IPS-20b (cell line): ENCODE measurements around the gene DCHS2.
"Not testable (repeated sequence)": the region's sequence is repeated elsewhere in the genome, so short reads cannot be mapped to it uniquely, and the experiment has no call there.

ENCODE experiments used
- H3K27ac ChIP-seq: one replicate; pipeline ENCODE4 v1.5.1; 2013; ENCODE audit warnings: low read length
- H3K27me3 ChIP-seq: 2 replicates; pipeline ENCODE4 v1.6.1; 2013; ENCODE audit warnings: mild to moderate bottlenecking, low read length, inconsistent platforms; ENCODE audit not compliant: insufficient read depth
- H3K36me3 ChIP-seq: 2 replicates; pipeline ENCODE4 v1.6.1; 2013; ENCODE audit warnings: low read depth, mild to moderate bottlenecking, inconsistent platforms, low read length, moderate library complexity; ENCODE audit not compliant: insufficient read depth
- H3K4me1 ChIP-seq: 2 replicates; pipeline ENCODE4 v1.6.1; 2013; ENCODE audit warnings: mild to moderate bottlenecking, control low read depth, inconsistent platforms, low read length, moderate library complexity; ENCODE audit not compliant: insufficient read depth
- H3K4me3 ChIP-seq: 2 replicates; pipeline ENCODE4 v1.5.1; 2013; ENCODE audit warnings: mild to moderate bottlenecking, low read length, inconsistent platforms
- H3K9ac ChIP-seq: 2 replicates; pipeline ENCODE4 v1.6.1; 2013; ENCODE audit warnings: low read depth, mild to moderate bottlenecking, inconsistent platforms, low read length, moderate library complexity
- H3K9me3 ChIP-seq: 2 replicates; pipeline ENCODE4 v1.6.1; 2013; ENCODE audit warnings: mild to moderate bottlenecking, low read depth, low read length, inconsistent platforms; ENCODE audit not compliant: insufficient read depth

DCHS2 gene

DNA sequence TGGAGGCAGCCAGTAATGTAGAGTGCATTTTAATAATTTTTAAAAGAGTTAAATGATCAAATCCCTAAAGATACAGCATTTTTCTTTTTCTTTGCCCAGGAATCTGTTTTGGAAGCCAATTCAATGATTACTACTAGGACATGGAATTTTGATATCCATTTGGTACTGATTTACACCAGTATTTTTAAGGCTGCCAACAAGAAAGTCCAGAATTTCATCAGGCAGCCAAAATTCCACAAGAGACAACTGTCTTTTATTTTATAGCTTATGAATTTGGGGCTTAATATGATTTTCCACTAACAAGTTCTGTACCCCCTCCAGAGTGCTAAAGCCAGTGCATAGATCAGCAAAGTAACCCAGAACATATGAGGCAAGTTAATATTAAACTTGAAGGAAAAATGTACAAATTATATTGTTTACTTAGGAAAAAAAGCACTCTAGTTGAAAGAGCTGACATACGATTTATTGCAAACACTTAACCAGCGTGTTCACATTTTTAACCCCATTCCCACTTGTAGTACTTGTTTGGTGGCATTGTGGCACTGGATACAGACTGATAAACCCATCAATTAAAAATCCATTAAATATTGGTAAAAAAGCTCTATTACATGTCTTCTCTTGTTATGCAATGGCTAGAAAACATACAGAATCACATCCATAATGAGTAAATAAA lies 259.7 kb downstream of the DCHS2 start:
- no peak overlapping the region for H3K9ac ChIP-seq
- no peaks in the 10 kb centered on the region for H3K9me3 ChIP-seq
- 0 out of 2 replicates have a peak, but pooled peaks cover 4% of the 10 kb centered on the region for H3K4me1 ChIP-seq
- H3K4me3 ChIP-seq, result no peak overlapping the region
- H3K36me3 ChIP-seq, result no peaks in the 10 kb centered on the region
- no peaks in the 10 kb centered on the region for H3K27me3 ChIP-seq
- H3K27ac ChIP-seq, result no peak overlapping the region

DNA sequence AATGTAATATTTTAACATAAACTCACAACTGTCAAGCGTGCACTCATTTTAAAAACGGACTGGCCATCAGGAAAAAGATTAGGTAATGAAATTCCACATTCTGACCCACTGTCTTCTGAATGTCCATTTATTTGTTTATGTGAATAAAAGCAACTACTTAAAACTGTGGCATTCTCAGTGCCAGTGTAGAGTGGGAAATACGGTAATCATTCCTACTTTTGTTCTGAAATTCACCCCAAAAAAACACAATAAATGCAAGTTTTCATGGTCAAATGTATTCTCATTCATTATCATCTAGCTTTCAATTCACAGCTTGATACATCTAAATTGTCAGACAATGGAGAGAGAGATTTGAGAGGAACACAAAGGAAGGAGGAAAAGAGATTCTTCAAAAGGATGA lies 260.9 kb downstream of the DCHS2 start:
- Histone ChIP-seq H3K4me3 (no peak overlapping the region), H3K9ac (no peak overlapping the region), H3K27ac (no peak overlapping the region), H3K36me3 (no peaks in the 10 kb centered on the region), H3K9me3 (no peaks in the 10 kb centered on the region), H3K27me3 (no peaks in the 10 kb centered on the region), H3K4me1 (0 out of 2 replicates have a peak, but pooled peaks cover 4% of the 10 kb centered on the region)

DNA sequence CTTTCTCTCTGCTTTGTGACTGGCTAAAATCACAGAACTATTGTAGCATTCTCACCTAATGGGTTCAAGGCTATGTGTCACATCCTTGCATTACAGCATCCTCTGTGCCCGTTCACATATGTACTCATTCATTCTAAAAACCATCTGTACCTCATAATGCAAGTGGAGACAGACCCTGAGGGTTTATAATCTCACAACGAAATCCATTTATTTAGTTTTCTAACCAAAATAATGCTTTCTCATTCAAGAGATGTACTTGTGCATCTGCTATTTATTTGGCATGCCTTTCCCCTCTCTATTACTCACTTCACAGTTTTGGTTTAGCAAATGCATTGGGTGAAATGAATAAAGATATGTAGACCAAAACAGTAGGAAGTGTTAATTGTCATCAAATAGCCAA lies 261.5 kb downstream of the DCHS2 start:
- Histone ChIP-seq H3K36me3 (no peaks in the 10 kb centered on the region), H3K9me3 (no peaks in the 10 kb centered on the region), H3K4me3 (no peak overlapping the region), H3K27ac (no peak overlapping the region), H3K27me3 (no peaks in the 10 kb centered on the region), H3K4me1 (0 out of 2 replicates have a peak, but pooled peaks cover 4% of the 10 kb centered on the region), H3K9ac (no peak overlapping the region)

- Histone ChIP-seq H3K9me3 (peaks cover 11% of the 10 kb centered on the region; the same call in 1 of the 2 replicates), H3K9ac (no peak overlapping the region), H3K36me3 (no peaks in the 10 kb centered on the region), H3K4me3 (no peak overlapping the region), H3K4me1 (no peaks in the 10 kb centered on the region), H3K27ac (no peak overlapping the region), H3K27me3 (no peaks in the 10 kb centered on the region)
These were observed 268.7 kb downstream of the DCHS2 start for GRCh38 chr4:154222875-154223274.

GRCh38 chr4:154218051-154218450 lies 273.5 kb downstream of the DCHS2 start:
- H3K9ac ChIP-seq, result no peak overlapping the region
- H3K27ac ChIP-seq, result no peak overlapping the region
- no peaks in the 10 kb centered on the region for H3K4me1 ChIP-seq
- H3K27me3 ChIP-seq, result no peaks in the 10 kb centered on the region
- H3K9me3 ChIP-seq, result peaks cover 5% of the 10 kb centered on the region; the same call in 1 of the 2 replicates
- H3K36me3 ChIP-seq, result no peaks in the 10 kb centered on the region
- no peak overlapping the region for H3K4me3 ChIP-seq

- not testable (repeated sequence) for H3K4me1 ChIP-seq, H3K9me3 ChIP-seq, H3K27me3 ChIP-seq, H3K9ac ChIP-seq, H3K27ac ChIP-seq, H3K36me3 ChIP-seq, H3K4me3 ChIP-seq
These were observed 274.2 kb downstream of the DCHS2 start for GRCh38 chr4:154217384-154217783.

- Histone ChIP-seq H3K9ac (no peak overlapping the region), H3K36me3 (no peaks in the 10 kb centered on the region), H3K4me3 (no peak overlapping the region)
These were observed 280.1 kb downstream of the DCHS2 start for GRCh38 chr4:154211506-154211905.

GRCh38 chr4:154208424-154208823 lies 283.2 kb downstream of the DCHS2 start:
- H3K9me3 ChIP-seq, result no peaks in the 10 kb centered on the region
- no peaks in the 10 kb centered on the region for H3K27me3 ChIP-seq
- H3K4me3 ChIP-seq, result no peak overlapping the region
- no peak overlapping the region for H3K9ac ChIP-seq
- H3K36me3 ChIP-seq, result no peaks in the 10 kb centered on the region
- H3K4me1 ChIP-seq, result peaks cover 4% of the 10 kb centered on the region; the same call in 1 of the 2 replicates
- H3K27ac ChIP-seq, result no peak overlapping the region

More at GRCh38 chr4:154211506-154211905, 280.1 kb downstream of the DCHS2 start:
- Histone ChIP-seq H3K9me3 (no peaks in the 10 kb centered on the region), H3K27me3 (no peaks in the 10 kb centered on the region), H3K4me1 (peaks cover 4% of the 10 kb centered on the region; the same call in 1 of the 2 replicates), H3K27ac (no peak overlapping the region)

DNA sequence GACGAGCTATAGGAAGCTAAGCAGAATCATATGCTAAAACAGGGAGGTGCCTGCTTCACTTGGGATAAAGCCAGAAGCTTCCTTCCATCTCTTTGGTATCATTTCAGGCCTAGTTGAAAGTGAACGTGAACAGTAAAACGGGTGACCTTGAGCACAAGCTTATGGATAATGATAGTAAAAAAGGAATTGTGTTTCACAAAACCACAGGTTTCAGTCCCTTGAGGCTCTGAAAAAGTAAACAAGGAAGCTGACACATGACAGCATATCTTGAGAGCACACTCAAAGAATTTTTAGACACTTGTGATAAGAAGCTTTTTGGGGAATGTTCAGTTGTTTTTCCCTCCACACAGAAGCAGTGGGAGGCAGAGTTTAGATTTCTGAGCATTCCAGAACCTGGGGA lies 286.1 kb downstream of the DCHS2 start:
- Histone ChIP-seq H3K9ac (no peak overlapping the region), H3K9me3 (no peaks in the 10 kb centered on the region), H3K36me3 (no peaks in the 10 kb centered on the region), H3K27ac (no peak overlapping the region), H3K4me1 (peaks cover 4% of the 10 kb centered on the region; the same call in 1 of the 2 replicates), H3K27me3 (no peaks in the 10 kb centered on the region), H3K4me3 (no peak overlapping the region)

GRCh38 chr4:154194649-154195048 lies 296.9 kb downstream of the DCHS2 start:
- H3K9ac ChIP-seq, result no peak overlapping the region
- H3K27ac ChIP-seq, result no peak overlapping the region
- no peak overlapping the region for H3K4me3 ChIP-seq
- no peaks in the 10 kb centered on the region for H3K4me1 ChIP-seq
- no peaks in the 10 kb centered on the region for H3K27me3 ChIP-seq
- no peaks in the 10 kb centered on the region for H3K36me3 ChIP-seq
- H3K9me3 ChIP-seq, result no peaks in the 10 kb centered on the region

DNA sequence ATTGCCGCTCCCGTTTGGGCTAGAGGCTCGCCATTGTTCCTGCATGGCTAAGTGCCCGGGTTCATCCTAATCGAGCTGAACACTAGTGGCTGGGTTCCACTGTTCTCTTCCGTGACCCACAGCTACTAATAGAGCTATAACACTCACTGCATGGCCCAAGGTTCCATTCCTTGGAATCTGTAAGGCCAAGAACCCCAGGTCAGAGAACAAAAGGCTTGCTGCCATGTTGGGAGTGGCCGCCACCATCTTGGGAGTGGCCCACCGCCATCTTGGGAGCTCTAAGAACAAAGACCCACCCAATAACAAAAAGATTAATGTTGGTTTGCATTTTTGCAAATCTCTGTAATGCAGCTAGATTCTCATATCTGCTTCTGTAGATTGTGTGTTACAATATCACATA lies 299.0 kb downstream of the DCHS2 start:
- no peak overlapping the region for H3K27ac ChIP-seq
- H3K9me3 ChIP-seq, result no peaks in the 10 kb centered on the region
- no peaks in the 10 kb centered on the region for H3K27me3 ChIP-seq
- no peak overlapping the region for H3K4me3 ChIP-seq
- no peaks in the 10 kb centered on the region for H3K36me3 ChIP-seq
- H3K4me1 ChIP-seq, result no peaks in the 10 kb centered on the region
- no peak overlapping the region for H3K9ac ChIP-seq

- Histone ChIP-seq H3K9me3 (no peaks in the 10 kb centered on the region), H3K27me3 (no peaks in the 10 kb centered on the region), H3K4me3 (no peak overlapping the region), H3K27ac (no peak overlapping the region), H3K4me1 (peaks cover 5% of the 10 kb centered on the region; the same call in 1 of the 2 replicates), H3K9ac (no peak overlapping the region), H3K36me3 (no peaks in the 10 kb centered on the region)
These were observed 302.3 kb downstream of the DCHS2 start for GRCh38 chr4:154189346-154189745.
